Vagina (tissue), 2 donors: ENCODE data around the gene KIF14.

Experiments
- CTCF ChIP-seq, 3 experiments: fragments of 450-650 bp in 2 of 3; fragments of 200-600 bp in 1 of 3; sonication (generic) in 1 of 3; IDR thresholded peaks; one replicate each; pipeline ENCODE4 v1.5.1; 2017 to 2019; ENCODE audit warnings: antibody characterized with exemption in 3 of 3, mild to moderate bottlenecking in 2 of 3, moderate library complexity in 2 of 3
- POLR2A ChIP-seq, 2 donors: fragments of 450-650 bp; IDR thresholded peaks; one replicate each; pipeline ENCODE4 v1.6.1; 2017; ENCODE audit warnings: antibody characterized with exemption in 2 of 2, mild to moderate bottlenecking in 2 of 2, moderate library complexity in 2 of 2

GRCh38 chr1:200556002-200556401 is 64.5 kb downstream of the KIF14 start:
- TF ChIP-seq CTCF (IDR thresholded peaks at IDR 0.05) (no peak), POLR2A (IDR thresholded peaks at IDR 0.05) (no peak)
